Heart left ventricle (tissue), 13 donors: ENCODE results near the gene CACNA1C.

Experiments used
- CTCF ChIP-seq, 12 donors: fragments of 200-600 bp; sonication (generic) in 4 of 12; IDR thresholded peaks; one replicate each; pipeline versions ENCODE4 v1.5.0 to v1.8.0; 2018 to 2022; ENCODE audit warnings: antibody characterized with exemption in 12 of 12, mild to moderate bottlenecking in 5 of 12
- POLR2A ChIP-seq, 2 donors: fragments of 450-650 bp; IDR thresholded peaks; one replicate each; pipeline ENCODE4 v1.6.1; 2017; ENCODE audit warnings: antibody characterized with exemption in 2 of 2, mild to moderate bottlenecking in 2 of 2, moderate library complexity in 2 of 2
- donor health status: ischemic (EF 13 %, LVEDD 7.1; RV severe dilation, severe dysfunction).
- donor health status: DM: no; HTN: yes; CAD: no.
- donor health status: DM: no; HTN: no; CAD: no.
- donor health status: ischemic (EF 25% LVEDD 6.9; RV normal size, moderate dysfunction).
- donor health status: ischemic (EF 25% LVEDD 5.7; RV mildly dilated, moderate dysfunction).
- donor health status: ischemic (EF 35%, LVEDD 5.7; RV mildly dilated, moderate dysfunction).
- donor health status: nonischemic (EF 11% LVEDD 7.7; RV severe dilation, severe dysfunction).
- donor health status: DM: yes; HTN: yes; CAD: no.
- donor health status: PGD.
- donor health status: ischemic (EF 29% LVEDD 5.4; RV normal size, mild dysfunction).
- donor health status: nonischemic (EF 23%, LVEDD 6.1; RV moderate dilation, normal function).

- TF ChIP-seq CTCF (IDR thresholded peaks at IDR 0.05): no peak
- TF ChIP-seq POLR2A (IDR thresholded peaks at IDR 0.05): no peak
Measured at GRCh38 chr12:2677142-2677880, 624.5 kb downstream of the CACNA1C start.
